HG02571 (cell line): Measurements from ENCODE around the gene ADAMTS3.

Source experiments
- ATAC-seq: cut with Tn5 transposase; IDR thresholded peaks from one replicate; pipeline ENCODE4 v1.9.1; 2021; ENCODE audit warnings: mild to moderate bottlenecking, moderate library complexity; ENCODE audit not compliant: unreplicated experiment

ADAMTS3 gene

GRCh38 chr4:72418458-72418857, 150.6 kb downstream of the ADAMTS3 start:
- no peak for ATAC-seq

DNA sequence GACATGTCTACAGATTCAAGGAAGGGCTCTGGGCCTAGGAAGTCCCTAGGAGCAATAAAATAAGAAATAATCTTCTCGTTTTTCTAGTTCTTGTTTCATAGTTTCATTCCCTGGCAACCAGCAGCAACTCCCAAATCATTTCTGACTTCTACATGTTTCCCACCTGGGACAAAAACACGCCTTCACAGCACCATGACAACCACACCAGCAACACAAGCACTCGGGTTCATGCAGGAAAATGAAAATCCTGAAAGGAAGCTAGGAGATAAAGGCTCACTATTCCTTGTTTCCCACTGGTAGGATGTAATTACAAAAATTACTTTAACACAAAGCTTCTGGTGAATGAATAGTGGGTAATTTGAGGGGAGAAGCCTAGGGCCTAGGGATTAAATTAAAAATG, 158.9 kb downstream of the ADAMTS3 start:
- no peak for ATAC-seq

DNA sequence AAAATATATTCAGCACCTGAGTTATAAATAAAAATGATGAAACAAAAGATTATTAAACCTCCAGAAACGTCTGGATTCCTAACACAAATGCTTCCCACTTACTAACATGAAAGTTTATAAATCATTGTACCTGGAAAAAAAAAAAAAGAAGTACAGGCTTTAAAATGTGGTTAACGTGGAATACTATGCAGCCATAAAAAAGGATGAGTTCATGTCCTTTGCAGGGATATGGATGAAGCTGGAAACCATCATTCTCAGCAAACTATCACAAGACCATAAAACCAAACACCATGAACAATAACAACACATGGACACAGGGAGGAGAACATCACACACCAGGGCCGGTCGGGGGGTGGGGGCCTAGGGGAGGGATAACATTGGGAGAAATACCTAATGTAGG, 160.5 kb downstream of the ADAMTS3 start:
- ATAC-seq, result no peak

- no peak for ATAC-seq
Measured at GRCh38 chr4:72405417-72405816, 163.6 kb downstream of the ADAMTS3 start.

DNA sequence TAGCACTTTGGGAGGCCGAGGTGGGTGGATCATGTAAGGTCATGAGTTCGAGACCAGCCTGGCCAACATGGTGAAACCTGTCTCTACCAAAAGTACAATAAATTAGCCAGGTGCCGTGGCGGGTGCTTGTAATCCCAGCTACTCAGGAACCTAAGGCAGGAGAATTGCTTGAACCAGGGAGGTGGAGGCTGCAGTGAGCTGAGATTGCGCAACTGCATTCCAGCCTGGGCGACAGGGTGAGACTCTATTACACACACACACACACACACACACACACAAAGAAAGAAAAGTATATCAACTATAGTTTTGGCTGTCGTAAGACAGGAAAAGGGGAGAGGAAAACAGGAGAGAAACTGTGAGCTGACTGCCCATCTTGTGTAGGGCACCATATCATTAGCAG, 171.7 kb downstream of the ADAMTS3 start:
- no peak for ATAC-seq

DNA sequence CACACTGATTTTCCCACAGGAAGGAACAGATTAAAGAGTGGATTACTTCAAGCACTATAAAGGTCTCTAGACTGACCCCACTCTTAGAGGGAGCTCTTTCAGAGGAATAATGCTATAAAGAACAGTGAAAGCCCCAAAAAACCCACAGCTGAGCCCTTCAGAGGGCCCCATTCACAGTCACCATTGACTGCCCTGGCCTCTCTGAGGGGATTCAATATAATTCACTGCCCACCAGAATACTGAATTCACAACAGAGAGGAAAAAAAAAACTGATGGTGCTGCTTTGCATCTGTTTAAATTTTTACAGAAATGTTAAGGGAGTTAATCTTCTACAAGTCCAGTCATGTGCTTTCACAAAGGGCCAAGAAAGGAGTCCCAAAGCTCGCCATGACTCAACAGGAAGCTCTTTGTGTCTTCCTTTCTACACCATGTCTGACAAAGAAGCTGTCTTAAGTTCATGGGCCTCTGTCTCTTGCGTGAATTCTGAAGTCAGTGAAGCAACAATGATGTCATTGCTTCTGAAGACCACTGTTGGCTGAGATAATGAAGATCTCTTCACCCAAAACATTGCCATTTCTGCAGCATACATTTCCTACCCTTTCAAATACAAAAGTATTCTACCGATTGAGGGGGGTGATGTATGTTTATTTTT, 174.9 kb downstream of the ADAMTS3 start:
- no peak for ATAC-seq

DNA sequence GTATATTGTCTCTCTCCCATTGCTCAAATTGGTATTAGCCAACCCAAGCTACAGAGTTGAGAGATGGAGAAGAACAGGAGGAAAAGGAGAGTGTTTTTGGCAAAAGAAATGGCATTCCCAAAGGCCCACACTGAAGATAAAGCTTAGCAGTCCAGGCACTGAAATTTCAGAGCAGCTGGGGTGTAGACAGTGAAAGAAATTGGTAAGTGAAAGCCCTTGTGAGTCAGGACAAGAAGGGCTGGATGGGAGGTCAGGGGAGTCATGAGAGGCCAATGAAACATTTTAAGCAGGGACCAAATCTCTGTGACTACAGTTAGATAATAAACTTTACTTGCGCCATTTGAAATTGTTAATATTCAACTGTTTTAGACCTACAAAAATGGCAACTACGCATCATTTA, 177.7 kb downstream of the ADAMTS3 start:
- ATAC-seq, result no peak

GRCh38 chr4:72390409-72390808, 178.6 kb downstream of the ADAMTS3 start:
- no peak for ATAC-seq

DNA sequence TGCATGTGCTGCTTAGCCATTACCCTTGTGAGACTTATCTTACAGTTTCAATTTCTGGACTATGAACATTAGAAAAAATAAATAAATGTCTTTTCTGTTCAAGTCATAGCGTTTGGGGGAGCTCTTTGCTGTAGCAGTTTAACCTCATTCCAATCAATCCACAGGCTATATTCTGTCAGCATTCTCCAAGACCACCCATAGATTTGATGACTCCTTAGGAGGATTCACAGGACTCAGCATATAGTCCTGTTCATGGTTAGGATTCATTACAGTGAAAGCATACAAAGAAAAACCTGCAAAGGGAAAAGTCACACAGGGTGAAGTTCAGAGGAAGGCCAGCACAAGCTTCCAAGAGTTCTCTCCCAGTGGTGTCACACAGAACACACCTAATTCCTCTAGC, 180.5 kb downstream of the ADAMTS3 start:
- no peak for ATAC-seq

DNA sequence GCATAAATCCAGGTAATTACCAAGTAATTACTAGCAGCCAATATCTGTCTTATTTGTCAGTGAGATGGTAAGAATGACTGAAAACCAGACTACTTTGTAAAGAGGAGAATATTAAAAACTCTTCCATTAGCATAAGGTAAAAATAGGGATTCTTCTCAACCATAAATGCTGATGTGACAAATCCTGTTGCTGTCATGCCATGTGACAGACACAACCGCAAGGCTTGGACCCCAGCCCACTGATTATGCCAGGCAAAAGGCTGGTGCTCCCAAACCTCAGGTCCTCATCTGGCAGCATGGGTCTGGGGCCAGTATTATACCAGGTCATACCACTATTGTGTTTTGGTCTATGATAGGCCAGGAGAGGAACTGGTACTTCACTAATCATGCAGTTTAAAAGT, 181.1 kb downstream of the ADAMTS3 start:
- ATAC-seq, result no peak

DNA sequence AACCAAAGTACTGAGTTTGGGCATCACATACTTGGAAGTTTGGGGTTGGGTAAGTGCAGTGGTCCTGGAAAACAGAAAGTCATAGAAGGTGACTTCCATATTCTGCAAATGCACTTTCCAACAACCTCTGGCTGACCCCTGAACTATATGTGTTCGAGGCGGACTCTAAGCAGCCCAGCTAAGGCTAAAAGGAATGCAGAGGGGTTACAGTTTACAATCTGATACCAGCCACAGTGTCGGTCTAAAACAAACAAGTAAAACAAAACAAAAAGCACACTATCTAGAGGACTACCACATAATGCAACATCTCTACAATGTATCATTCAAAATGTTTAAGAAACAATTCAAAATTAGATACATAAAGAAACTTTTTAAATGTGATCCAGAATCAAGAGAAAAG, 185.6 kb downstream of the ADAMTS3 start:
- ATAC-seq, result no peak

- no peak for ATAC-seq
Measured at GRCh38 chr4:72378901-72379300, 190.1 kb downstream of the ADAMTS3 start.

DNA sequence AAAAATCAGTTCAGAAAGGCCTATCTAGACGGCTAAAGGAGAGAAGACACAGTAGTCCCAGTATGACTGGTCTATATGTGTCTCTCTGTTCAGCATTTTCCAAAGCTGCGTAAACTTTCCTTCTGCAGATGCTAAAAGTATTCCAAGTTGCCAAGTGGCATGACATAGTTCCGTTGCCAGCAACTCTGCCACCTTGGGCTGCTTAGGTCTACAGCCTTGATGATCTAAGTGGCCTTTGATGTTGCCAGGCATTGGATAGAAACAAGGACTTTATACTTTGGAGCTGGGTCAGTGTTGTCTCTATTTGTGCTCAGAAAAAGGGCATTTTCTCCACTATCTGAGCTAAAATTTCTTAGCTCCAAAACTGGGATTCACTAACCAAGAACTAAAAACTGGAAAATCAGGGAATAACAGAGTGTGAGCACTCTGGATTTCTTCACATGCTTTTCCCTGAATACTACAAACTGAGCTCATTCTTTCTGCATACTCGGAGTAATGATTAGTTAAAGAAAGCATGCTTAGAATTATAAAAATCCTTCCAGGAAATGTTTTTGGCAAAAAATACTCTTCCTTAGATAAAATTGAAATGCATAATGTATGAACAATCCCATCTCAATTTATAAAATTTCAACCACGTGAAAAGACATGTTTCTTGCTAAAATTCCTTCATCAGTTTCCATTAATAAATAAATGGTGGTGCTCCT, 191.4 kb downstream of the ADAMTS3 start:
- no peak for ATAC-seq

GRCh38 chr4:72376901-72377300, 192.1 kb downstream of the ADAMTS3 start:
- ATAC-seq, result no peak

DNA sequence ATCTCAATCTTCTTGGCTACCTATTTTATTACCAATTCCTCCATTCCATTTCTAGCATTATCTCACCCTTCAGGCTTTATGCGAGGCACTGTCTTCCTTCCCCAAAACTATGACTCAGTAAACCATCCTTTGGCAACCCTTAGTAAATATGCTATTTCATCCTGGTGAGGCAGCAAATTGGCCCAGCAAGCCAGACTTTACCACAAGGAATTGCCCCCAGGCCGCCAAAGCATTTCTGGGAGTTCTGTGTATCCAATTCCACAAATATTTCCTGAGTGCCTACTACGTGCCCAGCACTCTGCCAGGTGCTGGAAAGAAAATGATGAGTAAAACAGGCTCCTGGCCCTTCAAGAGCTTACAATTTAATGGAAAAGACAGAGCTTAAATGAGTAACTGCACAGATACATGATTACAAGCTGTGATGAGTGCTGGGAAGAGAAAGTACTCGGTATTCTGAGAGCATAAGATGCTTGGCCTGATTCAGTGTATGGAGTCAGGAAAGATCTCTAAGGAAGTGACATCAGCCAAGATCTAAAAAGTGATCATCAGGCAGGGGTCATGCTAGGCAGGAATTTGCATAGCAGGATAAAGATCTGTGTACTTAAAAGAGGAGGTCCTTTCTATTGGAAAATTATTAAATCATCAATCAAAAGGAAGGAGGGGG, 193.8 kb downstream of the ADAMTS3 start:
- ATAC-seq, result no peak

DNA sequence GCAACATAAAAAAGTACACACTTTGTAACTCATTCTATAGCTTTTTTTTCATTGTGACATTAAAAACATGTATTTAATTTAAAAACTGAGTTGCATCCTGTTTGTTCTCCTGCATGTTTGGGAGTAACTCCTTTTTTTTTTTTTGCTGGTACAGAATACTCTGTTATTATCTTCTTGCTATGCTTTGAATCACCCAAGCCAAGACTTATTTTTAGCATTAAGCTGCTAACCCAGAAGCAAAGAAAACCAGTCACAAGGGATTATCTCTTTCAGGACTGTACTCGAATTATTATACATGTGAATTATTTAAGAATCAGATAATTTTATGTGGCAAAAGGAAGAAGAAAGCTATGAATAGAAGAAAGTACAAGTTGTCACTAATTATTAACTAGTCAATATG, 194.9 kb downstream of the ADAMTS3 start:
- no peak for ATAC-seq

GRCh38 chr4:72366601-72367000, 202.4 kb downstream of the ADAMTS3 start:
- no peak for ATAC-seq

DNA sequence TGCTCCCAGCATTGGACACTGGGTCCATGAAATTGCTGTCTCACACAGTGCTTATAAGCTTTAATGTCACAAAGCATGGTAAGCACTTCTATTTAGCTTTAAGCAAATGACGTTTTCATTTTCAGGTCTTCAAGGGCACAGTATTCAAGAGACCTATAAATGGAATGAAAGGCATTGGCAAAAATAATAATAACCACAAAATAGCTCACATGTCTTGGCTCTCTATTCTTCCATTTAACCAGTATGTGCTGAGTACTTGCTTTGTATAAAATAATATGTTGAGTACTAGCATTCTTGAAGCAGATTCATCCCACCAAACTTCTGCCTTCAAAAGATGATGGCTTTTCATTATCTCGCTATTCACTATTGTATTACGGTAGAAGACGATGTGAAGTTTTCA, 203.0 kb downstream of the ADAMTS3 start:
- ATAC-seq, result no peak

- no peak for ATAC-seq
Measured at GRCh38 chr4:72365016-72365415, 204.0 kb downstream of the ADAMTS3 start.

- ATAC-seq, result no peak
Measured at GRCh38 chr4:72360075-72360474, 208.9 kb downstream of the ADAMTS3 start.

DNA sequence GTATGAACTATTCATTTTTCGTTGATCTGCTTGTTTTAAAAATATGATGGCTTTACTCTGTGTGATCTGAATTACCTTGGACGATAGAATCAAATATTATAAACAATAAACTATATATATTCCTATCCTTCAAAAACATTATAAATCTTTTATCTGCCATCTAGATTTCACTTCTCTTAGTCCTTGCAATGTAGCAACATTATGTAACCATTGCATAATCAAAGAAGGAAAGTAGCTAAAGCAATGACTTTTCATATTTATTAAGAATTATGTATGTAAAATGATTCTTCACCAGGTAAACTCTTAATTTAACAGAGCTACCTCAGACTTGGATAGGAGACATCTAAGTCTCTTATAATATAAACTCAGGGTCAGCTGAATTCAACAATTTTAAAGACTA, 210.5 kb downstream of the ADAMTS3 start:
- ATAC-seq, result no peak

GRCh38 chr4:72357908-72358307, 211.1 kb downstream of the ADAMTS3 start:
- ATAC-seq, result no peak
